ENCODE measurements around the gene SIKE1.
"Not testable (repeated sequence)": the region's sequence is repeated elsewhere in the genome, so short reads cannot be mapped to it uniquely, and the experiment has no call there.

DNA sequence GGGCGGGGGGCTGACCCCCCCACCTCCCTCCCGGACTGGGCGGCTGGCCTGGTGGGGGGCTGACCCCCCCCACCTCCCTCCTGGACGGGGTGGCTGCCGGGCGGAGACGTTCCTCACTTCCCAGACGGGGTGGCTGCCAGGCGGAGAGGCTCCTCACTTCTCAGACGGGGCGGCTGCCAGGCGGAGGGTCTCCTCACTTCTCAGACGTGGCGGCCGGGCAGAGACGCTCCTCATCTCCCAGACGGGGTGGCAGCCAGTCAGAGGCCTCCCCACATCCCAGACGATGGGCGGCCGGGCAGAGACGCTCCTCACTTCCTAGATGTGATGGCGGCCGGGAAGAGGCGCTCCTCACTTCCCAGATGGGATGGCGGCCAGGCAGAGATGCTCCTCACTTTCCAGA is 10.1 kb upstream of the SIKE1 start:
- TF ChIP-seq CTCF (IDR thresholded peaks at IDR 0.05; ENCODE audit: insufficient read depth, low read depth, low read length); EZH2 (IDR thresholded peaks at IDR 0.05; ENCODE audit: insufficient read depth, low read length): not testable (repeated sequence)

Data from astrocyte (in vitro differentiated cells and primary cell).